ENCODE measurements around the gene DHX15. TPM values are rescaled to one million over a fixed set of nuclear protein-coding genes. Genes with fewer than 3 reads are reported as not detected.

DHX15 gene
- total and polyA plus RNA-seq, 10 of the 15 experiments (the other 5 are each of a cell fraction or from before 2014, with no cell fraction given), result 166 to 269 (median 184) TPM

DNA sequence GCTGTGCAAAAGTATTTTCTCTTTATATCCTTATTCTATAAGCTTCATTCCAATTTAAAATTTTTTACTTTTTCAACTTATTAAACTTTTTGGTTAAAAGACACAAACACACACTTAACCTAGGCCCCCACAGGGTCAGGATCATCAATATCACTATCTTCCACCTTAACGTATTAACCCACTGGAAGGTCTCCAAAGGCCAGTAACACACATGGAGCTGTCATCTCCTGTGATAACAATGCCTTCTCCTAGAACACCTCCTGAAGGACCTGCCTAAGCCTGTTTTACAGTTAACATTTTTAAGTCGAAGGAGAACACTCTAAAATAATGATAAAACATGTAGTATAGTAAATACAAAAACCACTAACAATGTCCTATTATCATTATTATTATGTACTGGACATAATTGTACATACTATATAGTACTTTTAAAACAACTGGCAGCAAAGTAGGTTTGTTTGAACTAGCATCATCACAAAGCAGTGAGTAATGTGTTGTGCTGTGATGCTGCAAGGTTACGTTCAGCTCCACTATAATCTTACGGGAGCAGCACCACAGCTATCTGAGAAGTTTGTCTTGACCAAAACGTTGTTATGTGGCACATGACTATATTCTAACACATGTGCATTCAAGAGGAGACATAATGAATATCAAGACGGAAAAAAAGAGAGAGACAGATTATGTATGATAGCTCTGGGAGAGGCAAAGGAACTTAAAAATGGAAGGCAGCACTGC lies 33.7 kb downstream of the DHX15 start:
- Histone ChIP-seq H3K9ac (ENCODE audit: control insufficient read depth, insufficient read depth, low read length) (no peak overlapping the region), H3K4me2 (ENCODE audit: control insufficient read depth, insufficient read depth) (no peak overlapping the region), H4K20me1 (ENCODE audit: control insufficient read depth, insufficient read depth) (no peaks in the 10 kb centered on the region; the same call in 1 of the 2 replicates), H3K4me3 (no peak overlapping the region), H2AFZ (ENCODE audit: control insufficient read depth, low read depth, low read length) (no peak overlapping the region), H3K9me3 (replicated peaks; ENCODE audit: control insufficient read depth, insufficient read depth, low read length) (no peaks in the 10 kb centered on the region), H3K27me3 (replicated peaks in 1 of 2; ENCODE audit: control insufficient read depth in 2 of 2, insufficient read depth in 2 of 2, low read length in 1 of 2) (no peaks in the 10 kb centered on the region), H3K27ac (ENCODE audit: control insufficient read depth, insufficient read depth) (no peak overlapping the region), H3K36me3 (ENCODE audit: control insufficient read depth in 2 of 2, insufficient read depth in 2 of 2, low read length in 1 of 2) (peaks cover 6 to 32% of the 10 kb centered on the region in 2 experiments), H3K4me1 (ENCODE audit: control insufficient read depth, insufficient read depth, low read length) (no peaks in the 10 kb centered on the region), H3K79me2 (ENCODE audit: control insufficient read depth, insufficient read depth, low read length) (peaks cover 68% of the 10 kb centered on the region)
- ChIA-PET RAD21 (ENCODE audit: unreplicated experiment) (interaction anchor here (1.1 to 1.3 kb wide), 2 partner anchors 11 to 13 kb away, joined by 3 read pairs; no protein-coding TSS in a partner anchor), CTCF (interaction anchor here (0.8 to 3.1 kb wide), 15 partner anchors 10 to 137 kb away, joined by 3 to 26 read pairs (median 4); partner anchors contain the start of gene DHX15), SMC1A (ENCODE audit: uncharacterized antibody, unreplicated experiment) (interaction anchor here (0.9 to 3.3 kb wide), 10 partner anchors 9 to 61 kb away, joined by 3 to 10 read pairs (median 4); no protein-coding TSS in a partner anchor), POLR2A (interaction anchor here (0.6 to 1.8 kb wide), 3 partner anchors 10 to 25 kb away, joined by 3 to 5 read pairs (median 3); no protein-coding TSS in a partner anchor)
- intact Hi-C loops (cut with micrococcal nuclease; ENCODE audit: unreplicated experiment), result no loop called here
- DNase-seq (ENCODE audit: low read depth, low spot score) (no peak), ATAC-seq (no peak), FAIRE-seq (no peak)
- 85% methylated on average over 6 of the region's 6 CpGs for WGBS (ENCODE audit: insufficient coverage, insufficient replicate concordance, low lambda C conversion rate, missing lambda C conversion rate)
- in situ Hi-C loops (cut with MboI), result loop anchor here (25.0 kb wide), 1 partner anchor 837 kb away; the partner anchor contains the start of gene ANAPC4
- no TSS peak for BruUV-seq (replicated peaks)
- TF ChIP-seq, protein P1, sequence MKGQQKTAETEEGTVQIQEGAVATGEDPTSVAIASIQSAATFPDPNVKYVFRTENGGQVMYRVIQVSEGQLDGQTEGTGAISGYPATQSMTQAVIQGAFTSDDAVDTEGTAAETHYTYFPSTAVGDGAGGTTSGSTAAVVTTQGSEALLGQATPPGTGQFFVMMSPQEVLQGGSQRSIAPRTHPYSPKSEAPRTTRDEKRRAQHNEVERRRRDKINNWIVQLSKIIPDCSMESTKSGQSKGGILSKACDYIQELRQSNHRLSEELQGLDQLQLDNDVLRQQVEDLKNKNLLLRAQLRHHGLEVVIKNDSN (IDR thresholded peaks at IDR 0.05; ENCODE audit: borderline replicate concordance, extremely low read length, insufficient read depth, low read depth, low read length), result no peak
- TF ChIP-seq YY1 (IDR thresholded peaks at IDR 0.05; ENCODE audit: low read depth, low read length) (no peak), MTA3 (IDR thresholded peaks at IDR 0.05; ENCODE audit: borderline replicate concordance, low read length) (no peak), HDAC2 (IDR thresholded peaks at IDR 0.05) (no peak), BHLHE40 (IDR thresholded peaks at IDR 0.05; ENCODE audit: borderline replicate concordance in 1 of 2, low read depth in 2 of 2, low read length in 1 of 2) (no peak), MYB (IDR thresholded peaks at IDR 0.05; ENCODE audit: borderline replicate concordance, low read depth, low read length) (no peak), RFX5 (IDR thresholded peaks at IDR 0.05; ENCODE audit: low read depth, low read length) (no peak), NFIC (IDR thresholded peaks at IDR 0.05; ENCODE audit: low read depth, low read length) (no peak), RBBP5 (conservative IDR thresholded peaks at IDR 0.05) (no peak), ZNF274 (IDR thresholded peaks at IDR 0.05; ENCODE audit: insufficient read depth, insufficient read length) (no peak), WRNIP1 (IDR thresholded peaks at IDR 0.05; ENCODE audit: borderline replicate concordance, low read depth, low read length) (no peak), NRF1 (conservative IDR thresholded peaks at IDR 0.05; ENCODE audit: low read depth, low read length) (no peak), ZNF207 (IDR thresholded peaks at IDR 0.05; ENCODE audit: borderline replicate concordance) (no peak), NBN (IDR thresholded peaks at IDR 0.05) (no peak), CHD4 (IDR thresholded peaks at IDR 0.05) (no peak), RAD21 (IDR thresholded peaks at IDR 0.05; ENCODE audit: insufficient read depth, low read depth, low read length) (no peak), CBFB (IDR thresholded peaks at IDR 0.05; ENCODE audit: low read depth) (no peak)
- TF ChIP-seq, protein P2, sequence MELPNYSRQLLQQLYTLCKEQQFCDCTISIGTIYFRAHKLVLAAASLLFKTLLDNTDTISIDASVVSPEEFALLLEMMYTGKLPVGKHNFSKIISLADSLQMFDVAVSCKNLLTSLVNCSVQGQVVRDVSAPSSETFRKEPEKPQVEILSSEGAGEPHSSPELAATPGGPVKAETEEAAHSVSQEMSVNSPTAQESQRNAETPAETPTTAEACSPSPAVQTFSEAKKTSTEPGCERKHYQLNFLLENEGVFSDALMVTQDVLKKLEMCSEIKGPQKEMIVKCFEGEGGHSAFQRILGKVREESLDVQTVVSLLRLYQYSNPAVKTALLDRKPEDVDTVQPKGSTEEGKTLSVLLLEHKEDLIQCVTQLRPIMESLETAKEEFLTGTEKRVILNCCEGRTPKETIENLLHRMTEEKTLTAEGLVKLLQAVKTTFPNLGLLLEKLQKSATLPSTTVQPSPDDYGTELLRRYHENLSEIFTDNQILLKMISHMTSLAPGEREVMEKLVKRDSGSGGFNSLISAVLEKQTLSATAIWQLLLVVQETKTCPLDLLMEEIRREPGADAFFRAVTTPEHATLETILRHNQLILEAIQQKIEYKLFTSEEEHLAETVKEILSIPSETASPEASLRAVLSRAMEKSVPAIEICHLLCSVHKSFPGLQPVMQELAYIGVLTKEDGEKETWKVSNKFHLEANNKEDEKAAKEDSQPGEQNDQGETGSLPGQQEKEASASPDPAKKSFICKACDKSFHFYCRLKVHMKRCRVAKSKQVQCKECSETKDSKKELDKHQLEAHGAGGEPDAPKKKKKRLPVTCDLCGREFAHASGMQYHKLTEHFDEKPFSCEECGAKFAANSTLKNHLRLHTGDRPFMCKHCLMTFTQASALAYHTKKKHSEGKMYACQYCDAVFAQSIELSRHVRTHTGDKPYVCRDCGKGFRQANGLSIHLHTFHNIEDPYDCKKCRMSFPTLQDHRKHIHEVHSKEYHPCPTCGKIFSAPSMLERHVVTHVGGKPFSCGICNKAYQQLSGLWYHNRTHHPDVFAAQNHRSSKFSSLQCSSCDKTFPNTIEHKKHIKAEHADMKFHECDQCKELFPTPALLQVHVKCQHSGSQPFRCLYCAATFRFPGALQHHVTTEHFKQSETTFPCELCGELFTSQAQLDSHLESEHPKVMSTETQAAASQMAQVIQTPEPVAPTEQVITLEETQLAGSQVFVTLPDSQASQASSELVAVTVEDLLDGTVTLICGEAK (IDR thresholded peaks at IDR 0.05; ENCODE audit: borderline replicate concordance), result no peak
